IMR-90 (cell line): ENCODE measurements around the gene BLOC1S6. TPM values are rescaled to one million over a fixed set of nuclear protein-coding genes. Genes with fewer than 3 reads are reported as not detected.
A peak's percentile ranks its signal among the peaks of the same experiment; 100 is the strongest.

Experiments used
- ATAC-seq: fragments of 200-7000 bp; cut with Tn5 transposase; 2 replicates; pipeline ENCODE4 v1.9.1; 2020; ENCODE audit warnings: low read depth, mild to moderate bottlenecking, moderate library complexity
- BruUV-seq: library from RNA; stranded (reverse); fragments of 400-500 nt; replicated peaks from 2 replicates; lab custom pipeline; 2021; lab: Mats Ljungman, UMichigan
- CTCF ChIA-PET: fragments of 300-600 bp; formaldehyde crosslinking; extraction: SDS; loops from one replicate; lab custom pipeline; 2021; ENCODE audit warnings: antibody characterized with exemption; lab: Yijun Ruan, JAX
- POLR2A ChIA-PET: fragments of 300-600 bp; sonication (Branson Sonifier 250); formaldehyde crosslinking; loops from one replicate; lab custom pipeline; 2022; ENCODE audit warnings: antibody characterized with exemption; ENCODE audit not compliant: unreplicated experiment; lab: Charles Lee
- DNase-seq: peaks from one replicate; pipeline ENCODE4 v3.0.0; 2013
- H2AFZ ChIP-seq: replicated peaks from 2 replicates; pipeline ENCODE3; 2013; ENCODE audit warnings: low read length, mild to moderate bottlenecking; ENCODE audit not compliant: poor library complexity
- H2AK5ac ChIP-seq: 2 replicates; pipeline ENCODE4 v1.6.1; 2013; ENCODE audit warnings: low read depth, low read length, inconsistent platforms
- H2AK9ac ChIP-seq: replicated peaks from 2 replicates; pipeline ENCODE3; 2013; ENCODE audit warnings: mild to moderate bottlenecking, low read depth, low read length, moderate library complexity; ENCODE audit not compliant: poor library complexity
- H2BK120ac ChIP-seq: 2 replicates; pipeline ENCODE4 v1.6.1; 2013; ENCODE audit warnings: low read depth, low read length, inconsistent platforms
- H2BK15ac ChIP-seq: 3 replicates; pipeline ENCODE4 v1.6.1; 2013; ENCODE audit warnings: low read depth, low read length, inconsistent platforms
- H2BK20ac ChIP-seq: 2 replicates; pipeline ENCODE4 v1.6.1; 2013; ENCODE audit warnings: low read depth, mild to moderate bottlenecking, inconsistent platforms, low read length, moderate library complexity
- H2BK5ac ChIP-seq: 2 replicates; pipeline ENCODE4 v1.6.1; 2013; ENCODE audit warnings: mild to moderate bottlenecking, low read depth, low read length, inconsistent platforms; ENCODE audit not compliant: poor library complexity, severe bottlenecking
- H3K14ac ChIP-seq: replicated peaks from 2 replicates; pipeline ENCODE4 v1.6.1; 2013; ENCODE audit warnings: low read depth, low read length, inconsistent platforms
- H3K18ac ChIP-seq: 2 replicates; pipeline ENCODE4 v1.6.1; 2013; ENCODE audit warnings: low read depth, low read length, control low read depth
- H3K23ac ChIP-seq: 2 replicates; pipeline ENCODE4 v1.6.1; 2013; ENCODE audit warnings: low read depth, low read length, inconsistent platforms
- H3K27ac ChIP-seq: 2 replicates; pipeline ENCODE4 v1.5.1; 2013; ENCODE audit warnings: mild to moderate bottlenecking, control low read depth, low read length; ENCODE audit not compliant: insufficient read depth
- H3K27me3 ChIP-seq: 2 replicates; pipeline ENCODE4 v1.6.1; 2013; ENCODE audit warnings: low read length; ENCODE audit not compliant: control insufficient read depth, insufficient read depth
- H3K36me3 ChIP-seq: 2 replicates; pipeline ENCODE4 v1.6.1; 2013; ENCODE audit warnings: low read length, mixed read lengths; ENCODE audit not compliant: control insufficient read depth, insufficient read depth
- H3K4ac ChIP-seq: 2 replicates; pipeline ENCODE4 v1.6.1; 2013; ENCODE audit warnings: low read depth, low read length, inconsistent platforms
- H3K4me1 ChIP-seq: 2 replicates; pipeline ENCODE4 v1.6.1; 2013; ENCODE audit warnings: low read length, mixed read lengths; ENCODE audit not compliant: control insufficient read depth, insufficient read depth
- H3K4me2 ChIP-seq: 2 replicates; pipeline ENCODE4 v1.6.1; 2013; ENCODE audit warnings: low read depth, mild to moderate bottlenecking, control low read depth, low read length, moderate library complexity
- H3K4me3 ChIP-seq: 2 replicates; pipeline ENCODE4 v1.5.1; 2013; ENCODE audit warnings: low read depth, mild to moderate bottlenecking, control low read depth, low read length, moderate library complexity; ENCODE audit not compliant: insufficient read depth
- H3K56ac ChIP-seq: 2 replicates; pipeline ENCODE4 v1.6.1; 2013; ENCODE audit warnings: low read length, inconsistent platforms; ENCODE audit not compliant: insufficient read depth; ENCODE audit errors: extremely low read depth
- H3K79me1 ChIP-seq, 2 experiments: 2 replicates each; pipeline ENCODE4 v1.6.1; 2013; ENCODE audit warnings: low read length in 2 of 2, inconsistent platforms in 1 of 2, low read depth in 1 of 2
- H3K9ac ChIP-seq: 2 replicates; pipeline ENCODE4 v1.6.1; 2013; ENCODE audit warnings: low read depth, low read length, control low read depth
- H3K9me1 ChIP-seq: 2 replicates; pipeline ENCODE4 v1.6.1; 2013; ENCODE audit warnings: low read length, inconsistent platforms; ENCODE audit not compliant: insufficient read depth
- H3K9me3 ChIP-seq: 2 replicates; pipeline ENCODE4 v1.6.1; 2013; ENCODE audit warnings: low read length; ENCODE audit not compliant: control insufficient read depth, insufficient read depth
- H4K20me1 ChIP-seq: 2 replicates; pipeline ENCODE4 v1.6.1; 2013; ENCODE audit warnings: low read length, inconsistent platforms; ENCODE audit not compliant: insufficient read depth
- H4K5ac ChIP-seq: 2 replicates; pipeline ENCODE4 v1.6.1; 2013; ENCODE audit warnings: mild to moderate bottlenecking, low read depth, low read length, control low read depth
- H4K8ac ChIP-seq, 2 experiments: 2 replicates each; pipeline ENCODE4 v1.6.1; 2013; ENCODE audit warnings: low read depth in 2 of 2, low read length in 2 of 2, control low read depth in 1 of 2, inconsistent platforms in 1 of 2
- H4K91ac ChIP-seq: 2 replicates; pipeline ENCODE4 v1.6.1; 2013; ENCODE audit warnings: low read depth, low read length, inconsistent platforms; ENCODE audit not compliant: insufficient read depth
- CEBPB ChIP-seq: IDR thresholded peaks from 2 replicates; pipeline ENCODE4 v1.6.1; 2012; ENCODE audit warnings: low read depth, low read length, improper control_type of control experiment
- FOS ChIP-seq: fragments of 150-350 bp; IDR thresholded peaks from 2 replicates; pipeline ENCODE4 v1.6.1; 2016; ENCODE audit warnings: low read depth, low read length
- MAFK ChIP-seq: IDR thresholded peaks from 2 replicates; pipeline ENCODE4 v1.6.1; 2012; ENCODE audit warnings: low read depth, low read length, improper control_type of control experiment
- MAZ ChIP-seq: IDR thresholded peaks from 2 replicates; pipeline ENCODE4 v1.6.1; 2012; ENCODE audit warnings: low read depth, mild to moderate bottlenecking, low read length, improper control_type of control experiment, moderate library complexity, borderline replicate concordance
- POLR2A ChIP-seq: IDR thresholded peaks from 2 replicates; pipeline ENCODE4 v1.6.1; 2012; ENCODE audit warnings: mild to moderate bottlenecking, low read depth, low read length
- RAD21 ChIP-seq: IDR thresholded peaks from 2 replicates; pipeline ENCODE4 v1.6.1; 2012; ENCODE audit warnings: low read length, improper control_type of control experiment
- WGBS, 2 experiments: methylation state at CpG; one replicate each; pipeline versions ENCODE4 v1.1.5 to v1.1.7; 2013; ENCODE audit warnings: missing lambda C conversion rate in 2 of 2; ENCODE audit not compliant: insufficient read length in 1 of 2; ENCODE audit errors: extremely low coverage in 2 of 2; 5-methylcytosine and 5-hydroxymethylcytosine counted together
- dilution Hi-C: fragments of 300-500 bp; cut with HindIII; formaldehyde crosslinking; loops from one replicate; pipeline ENCODE4 v1.14.3; 2018; ENCODE audit warnings: low sequenced_read_pairs; ENCODE audit not compliant: unreplicated experiment
- in situ Hi-C: fragments of 300-500 bp; cut with MboI; formaldehyde crosslinking; loops from 3 replicates; pipeline ENCODE4 v1.14.3; 2019; ENCODE audit warnings: low sequenced_read_pairs, inconsistent platforms, mixed read lengths
- intact Hi-C: fragments of 100-400 bp; cut with micrococcal nuclease; formaldehyde crosslinking; loops from 2 replicates; pipeline ENCODE4 v1.10.0; 2022
- polyA plus RNA-seq, 3 experiments: library from polyadenylated mRNA; depleted of rRNA; stranded (reverse); fragments of >200 nt; gene quantifications; 2 replicates each; pipeline ENCODE4 v1.2.3, GENCODE V29; 2012; ENCODE audit warnings: low replicate concordance in 1 of 3
- total RNA-seq: library from RNA; depleted of rRNA; stranded (reverse); fragments of >200 nt; gene quantifications from 2 replicates; pipeline ENCODE4 v1.2.3, GENCODE V29; 2012

The BLOC1S6 gene
- total and polyA plus RNA-seq, 2 of the 4 experiments (the other 2 are of a cell fraction) = 21.7 to 40.9 TPM

DNA sequence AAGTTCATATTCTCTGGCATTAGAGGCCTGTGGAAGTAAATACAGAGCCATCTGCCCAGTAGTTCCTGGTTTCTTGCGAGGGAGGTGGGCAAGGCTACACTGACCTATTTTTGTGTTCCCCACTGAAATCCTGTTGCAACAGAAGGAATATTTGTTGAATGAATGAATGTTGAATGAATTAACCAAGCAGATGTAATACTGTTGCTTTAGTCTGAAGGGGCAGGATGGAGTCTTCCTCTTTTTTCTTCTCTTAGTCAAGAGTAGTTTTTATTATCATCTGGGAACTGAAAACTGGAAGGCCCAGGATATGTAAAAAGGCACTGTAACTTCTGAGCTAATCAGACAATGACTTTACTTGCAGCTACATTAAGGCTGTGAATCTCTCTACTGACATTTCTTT is 17.1 kb downstream of the BLOC1S6 start:
- H2BK15ac ChIP-seq = no peak overlapping the region
- ATAC-seq = no peak
- dilution Hi-C loops = no loop called here
- no peak overlapping the region for H3K27ac ChIP-seq
- H2AK9ac ChIP-seq = no peak overlapping the region
- H2BK5ac ChIP-seq = no peak overlapping the region
- H2AK5ac ChIP-seq = no peak overlapping the region
- no peak overlapping the region for H3K4ac ChIP-seq
- BruUV-seq = no TSS peak
- H4K8ac ChIP-seq = no peak overlapping the region
- intact Hi-C loops = no loop called here
- TF ChIP-seq CEBPB = no peak
- TF ChIP-seq POLR2A = no peak
- no peak for TF ChIP-seq MAFK
- no peak for TF ChIP-seq MAZ
- no peak for TF ChIP-seq RAD21
- no peak for TF ChIP-seq FOS
- H3K79me1 ChIP-seq = peaks cover 7 to 23% of the 10 kb centered on the region in 2 experiments
- in situ Hi-C loops = loop anchor here (25.0 kb wide), 1 partner anchor 417 kb away; the partner anchor contains the start of gene SHF
- POLR2A ChIA-PET = no interaction called here
- no peaks in the 10 kb centered on the region for H3K9me3 ChIP-seq
- peaks cover 4% of the 10 kb centered on the region; the same call in 1 of the 2 replicates for H4K20me1 ChIP-seq
- H3K14ac ChIP-seq = no peak overlapping the region
- CTCF ChIA-PET = no interaction called here
- no peak overlapping the region for H3K18ac ChIP-seq
- no peak overlapping the region for H3K4me2 ChIP-seq
- H4K5ac ChIP-seq = no peak overlapping the region
- DNase-seq = no peak
- no peak overlapping the region for H2AFZ ChIP-seq
- no peaks in the 10 kb centered on the region for H3K9me1 ChIP-seq
- H3K4me1 ChIP-seq = no peaks in the 10 kb centered on the region
- peak overlapping the region; percentile 17; the same call in 1 of the 2 replicates for H3K23ac ChIP-seq
- 100% methylated on average over 1 of the region's 1 CpG; no CpG with 5 or more reads in 1 of the 2 experiments for WGBS, 2 experiments
- H3K9ac ChIP-seq = no peak overlapping the region
- H3K4me3 ChIP-seq = no peak overlapping the region
- no peak overlapping the region for H2BK120ac ChIP-seq
- no peak overlapping the region for H4K91ac ChIP-seq
- peaks cover 5% of the 10 kb centered on the region; the same call in 1 of the 2 replicates for H3K36me3 ChIP-seq
- no peak overlapping the region for H2BK20ac ChIP-seq
- no peaks in the 10 kb centered on the region for H3K27me3 ChIP-seq
- H3K56ac ChIP-seq = no peak overlapping the region
